GM19240 (cell line): ENCODE data around the gene WNT9A.
"Not testable (repeated sequence)": the region's sequence is repeated elsewhere in the genome, so short reads cannot be mapped to it uniquely, and the experiment has no call there.

Source experiments
- DNase-seq: peaks from one replicate; pipeline ENCODE4 v3.0.0; 2011; ENCODE audit warnings: low spot score; ENCODE audit not compliant: insufficient read length

Gene WNT9A

DNA sequence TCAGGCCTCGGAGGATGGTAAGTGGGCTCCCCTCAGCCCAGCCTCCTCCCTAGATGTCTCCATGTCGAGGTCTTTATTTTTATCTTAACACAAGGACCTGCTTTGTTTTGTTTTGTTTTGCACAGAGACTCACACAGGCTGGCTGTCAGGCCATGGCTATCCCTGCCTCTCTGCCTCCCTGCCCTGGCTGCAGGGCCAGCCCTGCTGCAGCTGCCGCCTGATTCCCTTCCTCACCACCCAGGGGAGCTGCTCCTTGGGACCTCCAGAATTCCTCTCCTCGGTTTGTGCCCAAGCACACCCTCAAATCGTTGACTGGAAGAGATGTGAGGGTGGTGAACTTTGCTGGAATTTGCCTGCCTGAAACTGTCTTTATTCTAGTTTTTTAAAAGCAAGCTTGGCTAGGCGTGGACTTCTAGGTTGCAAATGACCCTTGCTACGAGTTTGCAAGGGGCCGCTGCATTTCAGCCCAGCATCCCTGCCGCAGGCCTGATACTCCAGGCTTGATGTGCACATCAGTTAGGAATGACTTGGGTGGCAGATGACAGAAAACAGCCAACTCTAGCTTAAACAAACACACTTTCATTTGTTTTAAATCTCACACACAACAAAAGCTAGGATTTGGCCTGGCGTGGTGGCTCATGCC lies 37.1 kb downstream of the WNT9A start:
- no peak for DNase-seq

DNA sequence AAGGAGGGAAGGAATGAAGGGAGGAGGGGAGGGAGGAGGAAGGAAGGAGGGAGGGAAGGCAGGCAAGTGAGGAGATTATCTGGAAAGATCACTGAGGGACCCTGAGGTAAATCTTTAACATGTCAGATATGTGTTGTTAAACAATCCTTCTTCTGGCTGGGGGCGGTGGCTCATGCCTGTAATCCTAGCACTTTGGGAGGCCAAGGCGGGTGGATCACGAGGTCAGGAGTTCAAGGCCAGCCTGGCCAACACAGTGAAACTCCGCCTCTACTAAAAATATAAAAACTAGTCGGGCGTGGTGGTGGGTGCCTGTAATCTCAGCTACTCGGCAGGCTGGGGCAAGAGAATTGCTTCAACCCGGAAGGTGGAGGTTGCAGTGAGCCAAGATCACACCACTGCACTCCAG lies 37.8 kb downstream of the WNT9A start:
- DNase-seq: not testable (repeated sequence)

DNA sequence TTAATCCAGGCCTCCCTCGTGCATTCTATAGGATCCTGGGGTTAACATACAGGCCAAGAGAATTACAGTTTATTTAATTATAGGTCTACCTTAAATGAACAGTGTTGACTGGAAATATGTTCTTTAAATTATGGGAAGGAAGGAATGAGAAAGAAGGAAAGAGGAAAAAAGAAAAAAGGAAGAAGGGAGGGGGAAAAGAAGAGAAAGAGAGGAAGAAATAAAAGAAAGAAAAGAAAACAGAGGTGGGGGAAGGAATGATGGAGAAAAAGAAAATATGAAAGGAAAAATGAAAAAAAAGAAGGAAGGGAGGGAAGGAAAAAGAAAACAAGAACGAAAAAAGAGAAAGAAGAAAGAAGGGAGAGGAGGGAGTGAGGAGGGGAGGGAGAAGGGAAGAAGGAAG lies 38.5 kb downstream of the WNT9A start:
- DNase-seq: no peak

DNA sequence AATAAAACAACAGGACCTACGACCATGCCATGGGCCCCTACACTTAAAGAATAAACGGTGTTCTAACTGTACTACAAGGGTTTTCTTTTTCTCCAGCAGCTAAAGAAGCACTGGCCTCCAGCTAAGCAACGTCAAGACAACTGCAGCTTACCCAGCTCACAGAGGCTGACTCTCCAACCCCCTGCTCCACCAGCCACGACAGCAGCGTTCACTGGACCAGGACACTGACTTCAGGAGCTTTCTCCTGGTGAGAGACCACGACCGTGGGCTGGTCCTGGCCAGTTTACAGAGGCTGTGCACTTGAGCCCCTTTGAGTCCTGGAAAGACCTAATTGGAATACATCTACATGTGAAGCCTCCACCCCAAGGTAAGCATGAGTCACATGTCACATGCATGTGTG lies 39.4 kb downstream of the WNT9A start:
- DNase-seq: no peak

DNA sequence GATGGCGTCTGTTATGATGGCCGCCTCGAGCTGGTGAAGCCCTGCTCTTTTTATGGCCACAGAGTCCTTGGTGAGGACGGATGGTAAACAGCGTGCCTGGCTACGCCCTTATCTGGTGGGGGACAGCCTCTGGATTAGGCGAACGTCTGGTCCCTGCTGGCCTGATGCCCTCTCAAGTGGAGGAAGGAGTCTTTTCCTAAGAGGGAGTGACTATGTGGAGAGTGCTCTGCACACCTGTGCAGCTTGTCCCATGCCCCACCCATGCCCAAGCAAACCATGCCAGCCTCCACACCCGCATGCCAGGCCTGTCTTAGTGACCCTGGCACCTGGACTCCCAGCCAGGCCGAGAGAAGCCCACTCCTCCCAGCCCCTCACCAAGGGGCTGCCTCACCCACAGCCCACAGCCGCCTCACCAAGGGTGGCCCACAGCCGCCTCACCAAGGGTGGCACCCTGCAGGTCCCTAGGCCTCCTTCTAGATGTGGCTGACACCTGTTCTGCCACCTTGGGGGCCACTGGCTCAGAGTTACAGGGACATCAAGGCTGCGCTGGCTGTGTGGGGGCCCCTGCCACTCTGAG lies 40.2 kb downstream of the WNT9A start:
- no peak for DNase-seq

DNA sequence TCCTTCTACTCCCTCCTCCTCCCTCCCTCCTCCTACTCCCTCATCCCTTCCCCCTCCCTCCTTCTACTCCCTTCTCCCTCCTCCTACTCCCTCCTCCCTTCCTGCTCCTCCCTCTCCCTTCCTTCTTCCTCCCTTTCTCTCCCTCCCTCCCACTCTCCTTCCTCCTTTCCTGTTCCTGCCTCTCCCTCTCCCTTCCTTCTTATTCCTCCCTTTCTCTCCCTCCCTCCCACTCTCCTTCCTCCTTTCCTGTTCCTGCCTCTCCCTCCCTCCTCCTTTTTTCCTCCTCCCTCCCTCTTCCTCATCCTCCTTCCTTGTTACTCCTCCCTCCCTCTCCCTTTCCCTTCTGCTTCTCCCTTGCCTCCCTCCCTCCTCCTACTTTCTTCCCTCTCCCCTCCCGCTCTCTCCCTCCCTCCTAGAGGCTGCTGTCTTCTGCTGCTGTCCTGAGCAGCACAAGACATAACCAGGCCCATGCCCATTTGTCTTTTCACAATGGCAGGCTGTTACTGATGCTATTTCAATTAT lies 41.1 kb downstream of the WNT9A start:
- DNase-seq: no peak

DNA sequence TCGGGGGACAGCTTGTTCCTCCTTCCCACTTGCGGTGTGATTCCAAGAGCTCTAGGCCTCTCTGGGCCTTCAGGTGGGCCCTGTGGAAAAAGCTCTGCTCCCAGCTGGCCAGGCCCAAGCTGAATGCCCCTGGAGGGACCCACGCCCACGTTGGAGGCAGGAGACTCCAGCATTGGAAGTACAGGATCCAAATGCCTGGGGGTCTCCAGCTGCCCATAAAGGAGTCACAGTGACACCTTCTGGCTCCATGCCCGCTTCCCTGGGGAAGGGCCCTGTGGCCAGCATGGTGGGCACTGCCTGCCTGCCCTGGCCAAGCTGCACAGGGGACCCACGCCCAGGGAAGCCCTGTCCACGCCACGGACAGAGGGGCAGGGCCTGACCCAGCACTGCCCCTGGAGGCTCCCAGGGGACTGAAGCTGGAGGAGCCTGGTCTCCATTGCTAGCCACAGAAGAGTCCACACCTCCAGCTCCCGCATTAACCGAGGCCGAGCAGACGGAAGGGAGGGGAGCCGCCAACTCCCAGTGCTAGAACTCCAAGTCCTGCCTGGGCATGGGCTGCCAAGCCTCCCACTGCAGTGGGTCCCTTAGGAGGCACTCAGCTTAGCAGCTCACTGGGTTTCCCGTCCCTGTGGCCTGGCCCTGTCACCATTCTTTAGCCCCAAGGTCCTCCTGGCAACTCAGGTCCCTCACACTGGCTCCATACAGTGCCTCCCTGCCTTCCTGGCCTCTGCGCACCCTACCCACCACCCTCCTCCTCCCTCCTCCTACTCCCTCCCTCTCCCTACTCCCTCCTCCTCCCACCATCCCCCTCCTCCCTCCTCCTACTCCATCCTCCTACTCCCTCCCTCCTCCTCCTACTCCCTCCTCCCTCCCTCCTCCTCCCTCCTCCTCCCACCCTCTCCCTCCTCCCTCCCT lies 41.9 kb downstream of the WNT9A start:
- DNase-seq: no peak

DNA sequence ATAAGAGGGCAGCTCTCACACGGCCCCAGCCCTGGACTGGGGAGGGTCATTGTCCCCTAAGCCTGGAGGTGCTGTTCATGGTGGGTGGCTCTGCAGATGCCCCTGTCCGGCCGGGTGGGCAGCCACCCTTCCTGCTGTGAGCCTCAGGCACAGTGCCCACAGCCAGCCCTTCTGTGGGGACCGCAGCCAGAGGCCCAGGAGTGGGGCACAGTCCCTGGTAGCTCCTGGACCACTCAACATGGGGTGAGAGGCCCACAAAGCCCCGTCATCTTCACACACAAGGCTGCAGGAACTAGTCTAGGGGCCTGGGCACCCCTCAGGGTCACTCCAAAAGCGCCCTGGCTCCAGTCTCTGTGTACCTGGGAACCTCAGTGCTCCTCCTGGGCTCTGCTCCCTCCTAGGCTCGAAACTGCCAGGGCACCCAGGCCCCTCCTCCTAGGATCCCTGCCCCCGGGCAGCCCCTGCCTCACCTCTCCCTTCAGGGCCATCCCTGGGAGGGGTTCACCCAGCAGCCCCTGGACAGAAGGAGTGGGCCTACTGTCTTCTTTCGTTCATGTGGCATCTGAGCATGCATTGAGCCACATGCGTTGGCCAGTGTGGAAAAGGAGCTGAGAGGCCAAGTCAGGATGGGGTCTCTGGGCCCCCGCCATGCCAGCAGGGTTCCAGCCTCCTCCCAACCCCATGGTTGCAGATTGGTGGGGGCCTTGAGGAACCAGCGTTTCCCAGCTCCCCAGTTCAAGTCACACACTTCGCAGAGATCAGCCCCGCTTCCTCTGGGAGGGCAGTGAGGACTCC lies 43.0 kb downstream of the WNT9A start:
- DNase-seq: no peak

DNA sequence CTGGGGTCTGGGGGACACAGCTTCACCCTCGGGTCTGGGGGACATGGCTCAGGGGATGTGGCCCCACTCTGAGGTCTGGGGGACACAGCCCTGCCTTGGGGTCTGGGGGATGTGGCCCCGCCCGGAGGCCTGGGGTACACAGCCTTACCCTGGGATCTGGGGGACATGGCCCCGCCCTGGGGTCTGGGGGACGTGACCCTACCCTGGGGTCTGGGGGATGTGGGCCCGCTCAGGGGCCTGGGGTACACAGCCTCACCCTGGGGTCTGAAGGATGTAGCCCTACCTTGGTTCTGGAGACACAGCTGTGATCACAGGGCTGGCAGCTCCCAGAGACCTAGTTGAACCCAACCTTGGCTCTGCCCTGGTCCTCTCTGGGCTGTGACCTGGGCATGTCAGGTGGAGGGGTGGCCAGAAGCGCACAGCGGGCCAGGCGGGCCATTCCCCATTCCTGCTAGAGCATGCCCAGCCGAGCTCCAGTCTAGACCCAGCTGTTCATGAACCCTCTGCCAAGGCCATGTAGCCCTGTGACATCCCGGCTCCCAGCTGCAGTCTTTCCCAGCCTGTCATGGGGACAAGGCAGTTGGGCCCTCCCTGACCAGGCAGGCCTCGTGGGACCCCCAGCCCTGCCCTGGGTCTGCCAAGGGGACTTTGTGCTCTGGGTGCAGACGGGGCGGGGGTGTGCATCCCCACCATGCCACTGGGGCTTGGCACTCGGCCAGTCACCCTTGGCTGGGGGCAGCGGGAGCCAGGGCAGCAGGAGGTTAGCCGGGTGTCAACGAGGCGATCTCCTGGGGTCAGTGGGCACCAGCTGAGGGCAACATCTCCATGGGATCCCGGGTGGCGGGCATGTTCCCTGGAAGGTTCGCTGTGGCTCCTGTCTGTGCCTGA lies 43.9 kb downstream of the WNT9A start:
- DNase-seq: no peak

DNA sequence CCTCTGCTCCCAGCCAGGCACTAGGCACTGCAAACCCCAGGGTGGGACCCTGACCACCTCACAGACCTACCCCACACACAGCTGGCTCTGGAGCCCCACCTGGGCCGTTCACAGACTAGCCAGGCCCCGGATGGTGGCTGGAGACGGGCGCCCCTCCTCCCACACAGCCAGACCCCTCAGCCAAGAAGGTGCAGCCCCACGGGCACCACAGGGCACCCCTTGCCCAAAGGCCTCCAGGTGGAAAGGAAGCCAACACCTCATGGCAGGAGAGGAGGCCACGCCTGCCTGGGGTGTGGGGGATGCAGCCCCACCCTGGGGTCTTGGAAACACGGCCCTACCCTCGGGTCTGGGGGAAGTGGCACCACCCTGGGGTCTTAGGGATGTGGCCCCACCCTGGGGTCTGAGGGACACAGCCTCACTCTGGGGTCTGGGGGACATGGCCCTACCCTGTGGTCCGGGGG lies 44.6 kb downstream of the WNT9A start:
- no peak for DNase-seq

DNA sequence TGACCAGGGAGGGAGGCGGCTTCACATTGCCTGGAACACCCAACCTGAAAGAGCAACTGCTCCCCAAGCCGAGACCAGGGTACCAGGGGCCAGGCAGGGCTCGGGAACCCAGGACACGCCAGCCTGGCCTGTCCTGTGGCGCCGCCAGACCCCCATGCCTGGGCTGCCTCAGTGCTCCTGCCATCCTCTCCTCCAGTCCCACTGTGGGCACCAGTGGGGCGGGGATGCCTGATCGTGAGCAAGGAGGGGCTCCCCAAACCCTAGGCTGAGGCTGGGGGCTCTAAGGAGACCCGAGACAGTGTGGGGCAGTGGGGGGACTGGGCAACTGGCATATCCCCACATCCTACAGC lies 45.1 kb downstream of the WNT9A start:
- DNase-seq: no peak

DNA sequence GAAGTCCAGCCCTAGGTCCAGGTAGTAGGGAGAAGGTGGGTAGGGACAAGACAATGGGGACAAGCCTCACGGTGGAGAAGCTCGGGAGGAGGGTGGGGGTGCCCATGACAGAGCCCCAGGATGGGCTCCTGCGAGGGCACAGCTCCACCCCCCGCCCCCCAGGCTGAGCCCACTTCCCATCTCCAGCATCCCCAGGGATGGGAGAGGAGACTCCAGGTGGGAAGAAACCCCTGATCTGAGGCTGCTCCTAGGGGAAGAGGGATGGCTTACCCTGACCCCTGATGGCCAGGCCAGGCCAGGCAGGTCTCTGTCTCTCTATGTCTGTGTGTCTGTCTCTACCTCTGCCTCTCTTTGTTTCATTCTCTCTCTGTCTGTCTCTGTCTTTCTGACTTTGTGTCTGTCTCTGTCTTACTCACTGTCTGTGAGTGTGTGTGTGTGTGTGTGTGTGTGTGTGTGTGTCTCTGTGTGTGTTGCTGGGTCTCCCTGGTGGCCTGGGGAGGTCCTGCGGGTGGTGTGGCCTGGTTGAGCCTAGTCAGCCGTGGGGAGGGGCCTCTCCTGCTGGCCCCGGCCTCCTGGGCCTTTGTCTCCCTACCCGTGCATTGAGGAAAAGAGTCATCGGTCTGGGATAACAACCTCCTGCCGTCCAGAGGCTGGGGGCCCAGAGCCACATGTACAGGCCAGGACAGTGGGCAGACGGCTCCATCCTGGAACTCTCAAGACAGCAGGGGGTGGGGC lies 45.7 kb downstream of the WNT9A start:
- no peak for DNase-seq

DNA sequence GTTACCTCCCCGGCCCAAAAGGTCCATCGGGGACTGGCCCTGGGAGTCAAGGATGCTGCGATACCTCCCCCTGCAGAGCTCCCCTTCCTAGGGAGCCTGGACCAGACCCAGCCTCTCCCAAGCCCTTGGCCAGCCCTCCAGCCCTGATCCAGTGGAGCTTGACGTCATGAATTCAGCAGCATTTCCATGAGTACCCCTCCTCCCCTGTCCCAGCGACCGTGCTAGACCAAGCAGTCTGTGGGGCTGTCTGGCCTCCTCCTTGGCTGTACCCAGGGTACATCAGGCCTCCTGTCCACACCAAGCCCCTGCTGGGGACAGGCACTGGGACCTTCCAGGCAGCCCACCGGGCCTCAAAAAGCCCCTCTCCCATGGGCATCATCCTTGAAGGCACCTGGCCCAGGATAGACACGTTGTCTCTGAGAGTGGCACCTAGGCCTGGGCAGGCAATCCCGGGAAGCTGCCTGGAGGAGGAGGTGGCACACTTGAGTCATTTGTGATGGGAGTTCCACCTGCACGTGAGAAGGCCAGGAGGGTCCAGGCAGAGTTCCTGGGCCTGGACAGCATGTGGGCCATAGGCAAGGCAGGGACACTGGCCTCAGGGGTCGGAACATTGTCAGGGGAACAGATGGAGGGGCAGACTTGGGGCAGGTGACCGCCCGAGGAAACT lies 46.4 kb downstream of the WNT9A start:
- DNase-seq: no peak

DNA sequence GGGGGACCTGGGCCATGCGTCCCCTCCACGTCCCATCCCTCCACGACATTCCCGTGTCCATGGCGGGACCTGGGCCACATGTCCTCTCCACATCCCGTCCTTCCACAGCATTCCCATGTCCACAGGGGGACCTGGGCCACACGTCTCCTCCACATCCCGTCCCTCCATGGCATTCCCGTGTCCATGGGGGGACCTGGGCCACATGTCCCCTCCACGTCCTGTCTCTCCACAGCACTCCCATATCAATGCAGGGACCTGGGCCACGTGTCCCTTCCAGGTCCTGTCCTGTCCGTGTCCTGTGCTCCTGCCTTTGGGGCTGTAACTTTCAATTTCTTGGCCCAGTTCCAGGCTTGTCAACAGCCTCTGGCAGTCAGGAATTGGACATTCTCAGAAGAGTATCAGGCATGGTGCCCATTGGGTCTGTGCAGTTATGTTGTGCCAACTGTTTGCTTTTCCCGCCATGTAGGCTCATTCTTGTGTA lies 47.1 kb downstream of the WNT9A start:
- no peak for DNase-seq

DNA sequence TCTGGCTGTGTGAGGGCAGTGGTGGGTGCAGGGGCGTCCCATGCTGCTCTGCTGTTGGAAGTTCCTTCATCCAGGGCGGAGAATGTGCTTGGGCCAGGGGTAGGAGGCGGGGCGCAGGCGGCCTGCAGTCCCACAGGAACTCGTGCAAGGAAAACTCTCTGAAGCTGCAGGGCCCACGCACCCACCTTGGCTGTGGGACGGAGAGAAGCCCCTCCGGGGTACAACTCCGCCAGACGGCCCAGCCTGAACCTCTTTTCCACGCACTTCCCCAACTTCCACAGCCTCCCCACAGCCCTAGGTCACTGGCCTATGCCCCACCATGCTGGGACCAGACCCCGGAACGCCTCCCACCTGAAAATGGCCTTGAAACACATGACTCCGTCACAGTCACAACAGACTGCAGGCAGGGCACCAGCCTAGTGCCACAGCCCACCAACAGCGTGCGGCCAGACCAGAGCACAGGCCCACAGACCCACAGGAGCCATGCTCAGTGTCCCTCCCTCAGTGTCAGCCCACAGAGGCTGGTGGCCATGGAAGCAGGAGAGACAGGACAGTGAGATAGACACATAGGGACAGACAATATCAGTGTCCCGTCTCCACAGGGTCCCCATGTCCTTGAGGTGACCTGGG lies 47.8 kb downstream of the WNT9A start:
- DNase-seq: no peak

DNA sequence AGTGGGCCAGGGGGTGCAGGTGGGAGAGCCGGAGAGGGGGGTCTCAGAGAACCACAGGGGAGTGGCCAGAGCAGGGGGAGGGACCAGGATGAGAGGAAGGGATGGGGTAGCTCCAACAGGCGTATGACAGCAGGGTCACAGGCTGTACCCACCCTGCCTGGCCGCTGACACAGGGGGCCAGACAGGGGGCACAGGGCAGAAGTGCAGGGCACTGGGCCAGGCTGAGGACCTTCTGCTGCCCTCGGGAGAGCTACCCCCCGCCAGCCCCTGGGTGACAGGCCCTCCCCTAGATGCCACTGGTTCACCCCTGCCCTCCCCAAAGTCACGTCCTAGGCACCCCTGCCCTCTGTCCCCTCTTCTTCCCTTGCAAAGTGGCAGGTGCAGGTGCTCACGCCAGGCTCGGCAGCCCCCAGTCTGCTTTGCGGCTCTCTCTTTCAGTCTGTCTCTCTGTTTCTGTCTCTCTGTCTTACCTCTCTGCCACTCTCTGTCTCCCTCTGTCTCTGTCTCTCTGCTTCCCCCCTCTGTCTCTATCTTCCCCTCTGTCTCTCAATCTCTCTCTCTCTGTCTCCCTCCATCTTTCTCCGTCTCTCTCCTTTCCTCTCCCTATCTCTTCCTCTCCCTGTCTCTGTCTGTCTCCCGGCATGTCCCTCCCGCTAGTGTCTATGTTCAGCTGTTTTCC lies 48.5 kb downstream of the WNT9A start:
- DNase-seq: no peak

DNA sequence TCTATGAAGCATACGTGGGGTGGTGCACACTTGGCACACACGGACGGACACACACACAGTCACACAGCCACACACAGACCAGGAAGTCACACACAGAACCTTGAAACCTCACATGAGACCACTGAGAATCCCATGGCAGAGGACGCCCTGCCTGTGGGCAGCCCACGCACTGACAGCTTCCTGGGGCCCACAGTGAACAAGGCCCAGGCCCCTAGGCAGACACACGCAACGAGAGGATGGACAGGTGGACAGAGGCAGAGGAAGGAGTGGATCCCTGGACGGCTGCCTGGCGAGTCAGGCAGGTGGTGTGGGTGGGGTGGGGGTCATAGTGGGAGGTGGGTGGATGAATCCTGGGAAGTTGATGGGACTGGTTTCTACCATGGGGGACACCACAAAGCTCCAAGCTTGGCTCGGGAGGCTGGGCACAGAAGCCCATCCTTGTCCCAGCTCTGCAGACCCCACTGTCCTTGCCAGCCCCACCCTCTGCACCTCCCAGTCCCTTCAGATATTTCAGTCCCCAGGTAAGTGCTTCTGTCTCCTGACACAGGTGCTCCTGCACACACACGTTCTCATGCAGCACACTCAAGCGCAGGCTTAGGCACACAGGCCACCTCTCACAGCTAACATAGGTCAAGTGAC lies 49.1 kb downstream of the WNT9A start:
- DNase-seq: no peak
